ENCODE data around the gene MC5R. TPM values are rescaled to one million over a fixed set of nuclear protein-coding genes. Genes with fewer than 3 reads are reported as not detected.

Gene MC5R
- total and polyA plus RNA-seq, 4 donors = not detected

GRCh38 chr18:13809531-13810255 lies 14.3 kb upstream of the MC5R start:
- 66% methylated on average over 5 of the region's 5 CpGs for WGBS
- no peak for DNase-seq (ENCODE audit: low spot score)
- Histone ChIP-seq H3K4me3 (ENCODE audit: low read depth in 1 of 3, low read length in 3 of 3) (no peak overlapping the region), H3K36me3 (ENCODE audit: control insufficient read depth in 4 of 4, insufficient read depth in 3 of 4, low read depth in 1 of 4, low read length in 3 of 4) (no peaks in the 10 kb centered on the region), H3K4me1 (ENCODE audit: control insufficient read depth in 4 of 4, insufficient read depth in 4 of 4, low read length in 3 of 4) (peaks cover 0 to 3% (median 1%) of the 10 kb centered on the region in 4 donors), H3K27me3 (ENCODE audit: control insufficient read depth in 4 of 4, insufficient read depth in 4 of 4, low read length in 3 of 4) (no peaks in the 10 kb centered on the region), H3K9me3 (ENCODE audit: control insufficient read depth in 4 of 4, low read length in 3 of 4) (no peaks in the 10 kb centered on the region), H3K9ac (ENCODE audit: low read depth in 1 of 2, low read length in 2 of 2) (no peak overlapping the region), H3K27ac (ENCODE audit: low read depth in 1 of 2, low read length in 2 of 2) (no peak overlapping the region)
- TF ChIP-seq RXRA (IDR thresholded peaks at IDR 0.05) (no peak), CTCF (IDR thresholded peaks at IDR 0.05; ENCODE audit: low read depth, low read length, missing input control) (no peak), SP1 (IDR thresholded peaks at IDR 0.05) (no peak), GABPA (IDR thresholded peaks at IDR 0.05 in 1 of 2, conservative IDR thresholded peaks at IDR 0.05 in 1 of 2) (no peak), JUND (IDR thresholded peaks at IDR 0.05) (no peak), YY1 (IDR thresholded peaks at IDR 0.05) (no peak)

- no peak overlapping the region for H3K4me3 ChIP-seq (ENCODE audit: low read depth in 1 of 3, low read length in 3 of 3)
- TF ChIP-seq RXRA (IDR thresholded peaks at IDR 0.05) (no peak), HNF4G (IDR thresholded peaks at IDR 0.05) (no peak), TAF1 (conservative IDR thresholded peaks at IDR 0.05) (no peak), ZBTB33 (IDR thresholded peaks at IDR 0.05) (no peak), CTCF (IDR thresholded peaks at IDR 0.05; ENCODE audit: low read depth, low read length, missing input control) (no peak), FOXA1 (IDR thresholded peaks at IDR 0.05) (no peak), SP1 (IDR thresholded peaks at IDR 0.05) (no peak)
- 70% methylated on average over 10 of the region's 10 CpGs for WGBS
- no peaks in the 10 kb centered on the region for H3K36me3 ChIP-seq (ENCODE audit: control insufficient read depth in 4 of 4, insufficient read depth in 3 of 4, low read depth in 1 of 4, low read length in 3 of 4)
- no peak for DNase-seq (ENCODE audit: low spot score)
- H3K27me3 ChIP-seq (ENCODE audit: control insufficient read depth in 4 of 4, insufficient read depth in 4 of 4, low read length in 3 of 4) = no peaks in the 10 kb centered on the region
- H3K9ac ChIP-seq (ENCODE audit: low read depth in 1 of 2, low read length in 2 of 2) = no peak overlapping the region
- no peaks in the 10 kb centered on the region for H3K9me3 ChIP-seq (ENCODE audit: control insufficient read depth in 4 of 4, low read length in 3 of 4)
- peaks cover 0 to 3% (median 1%) of the 10 kb centered on the region in 4 donors for H3K4me1 ChIP-seq (ENCODE audit: control insufficient read depth in 4 of 4, insufficient read depth in 4 of 4, low read length in 3 of 4)
- no peak overlapping the region for H3K27ac ChIP-seq (ENCODE audit: low read depth in 1 of 2, low read length in 2 of 2)
Measured at GRCh38 chr18:13810950-13811485, 12.9 kb upstream of the MC5R start.
